ENCODE results near the gene SLC43A2. TPM values are rescaled to one million over a fixed set of nuclear protein-coding genes. Genes with fewer than 3 reads are reported as not detected.

The SLC43A2 gene
- total and polyA plus RNA-seq, 2 of the 13 experiments (the other 11 are each of a cell fraction or from before 2014, with no cell fraction given): 7.3 to 20.0 TPM

DNA sequence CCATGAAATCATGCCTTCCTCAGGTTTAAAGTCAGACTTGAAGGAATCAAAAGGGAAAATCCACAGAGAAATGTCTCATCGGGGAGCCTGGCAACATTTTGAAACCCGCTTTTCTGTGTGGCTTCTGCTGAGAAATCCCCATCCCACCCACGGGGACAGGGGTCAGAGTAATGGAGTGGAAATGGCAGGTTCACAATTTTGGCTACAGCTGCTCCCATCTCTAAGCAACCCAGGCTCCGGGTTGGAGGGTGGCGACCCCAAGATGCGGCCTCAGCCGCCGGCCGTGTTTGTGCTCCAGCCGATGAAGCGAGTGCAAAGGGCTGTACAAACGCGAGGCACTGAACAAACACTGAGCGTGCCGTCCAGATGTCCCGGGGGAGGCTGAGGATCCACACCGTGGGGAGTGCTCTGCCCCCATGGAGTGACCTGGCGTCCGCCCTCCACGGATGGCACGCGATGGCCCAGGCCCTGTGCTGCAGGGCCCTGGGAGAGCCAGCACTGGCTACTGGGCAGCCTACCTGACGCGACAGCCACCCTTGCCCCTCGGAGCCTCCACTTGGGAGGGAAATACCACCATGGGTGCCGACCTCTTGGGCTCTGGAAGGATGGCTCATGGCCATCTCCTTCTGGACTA, 22.2 kb downstream of the SLC43A2 start (continued):
- TF ChIP-seq, protein P1, sequence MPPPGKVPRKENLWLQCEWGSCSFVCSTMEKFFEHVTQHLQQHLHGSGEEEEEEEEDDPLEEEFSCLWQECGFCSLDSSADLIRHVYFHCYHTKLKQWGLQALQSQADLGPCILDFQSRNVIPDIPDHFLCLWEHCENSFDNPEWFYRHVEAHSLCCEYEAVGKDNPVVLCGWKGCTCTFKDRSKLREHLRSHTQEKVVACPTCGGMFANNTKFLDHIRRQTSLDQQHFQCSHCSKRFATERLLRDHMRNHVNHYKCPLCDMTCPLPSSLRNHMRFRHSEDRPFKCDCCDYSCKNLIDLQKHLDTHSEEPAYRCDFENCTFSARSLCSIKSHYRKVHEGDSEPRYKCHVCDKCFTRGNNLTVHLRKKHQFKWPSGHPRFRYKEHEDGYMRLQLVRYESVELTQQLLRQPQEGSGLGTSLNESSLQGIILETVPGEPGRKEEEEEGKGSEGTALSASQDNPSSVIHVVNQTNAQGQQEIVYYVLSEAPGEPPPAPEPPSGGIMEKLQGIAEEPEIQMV (CRISPR knock-in tag; IDR thresholded peaks at IDR 0.05; ENCODE audit: low read depth): no peak
- no peak for TF ChIP-seq PTBP1 (IDR thresholded peaks at IDR 0.05; ENCODE audit: low read depth, low read length, poor library complexity, severe bottlenecking)
- TF ChIP-seq ZC3H4 (CRISPR knock-in tag; IDR thresholded peaks at IDR 0.05; ENCODE audit: borderline replicate concordance): no peak
- no peak for TF ChIP-seq ZNF235 (CRISPR knock-in tag; IDR thresholded peaks at IDR 0.05; ENCODE audit: borderline replicate concordance)
- no peak for TF ChIP-seq SNRNP70 (IDR thresholded peaks at IDR 0.05; ENCODE audit: low read depth, low read length)
- TF ChIP-seq MAFF (IDR thresholded peaks at IDR 0.05; ENCODE audit: low read depth, low read length): no peak
- TF ChIP-seq ZNF747 (CRISPR knock-in tag; IDR thresholded peaks at IDR 0.05; ENCODE audit: borderline replicate concordance): 0 out of 2 replicates have a peak, but pooled peaks have one; percentile 45
- TF ChIP-seq ZNF101 (CRISPR knock-in tag; IDR thresholded peaks at IDR 0.05; ENCODE audit: borderline replicate concordance, low read depth): no peak
- TF ChIP-seq, protein P2, sequence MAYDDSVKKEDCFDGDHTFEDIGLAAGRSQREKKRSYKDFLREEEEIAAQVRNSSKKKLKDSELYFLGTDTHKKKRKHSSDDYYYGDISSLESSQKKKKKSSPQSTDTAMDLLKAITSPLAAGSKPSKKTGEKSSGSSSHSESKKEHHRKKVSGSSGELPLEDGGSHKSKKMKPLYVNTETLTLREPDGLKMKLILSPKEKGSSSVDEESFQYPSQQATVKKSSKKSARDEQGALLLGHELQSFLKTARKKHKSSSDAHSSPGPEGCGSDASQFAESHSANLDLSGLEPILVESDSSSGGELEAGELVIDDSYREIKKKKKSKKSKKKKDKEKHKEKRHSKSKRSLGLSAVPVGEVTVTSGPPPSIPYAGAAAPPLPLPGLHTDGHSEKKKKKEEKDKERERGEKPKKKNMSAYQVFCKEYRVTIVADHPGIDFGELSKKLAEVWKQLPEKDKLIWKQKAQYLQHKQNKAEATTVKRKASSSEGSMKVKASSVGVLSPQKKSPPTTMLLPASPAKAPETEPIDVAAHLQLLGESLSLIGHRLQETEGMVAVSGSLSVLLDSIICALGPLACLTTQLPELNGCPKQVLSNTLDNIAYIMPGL (CRISPR knock-in tag; IDR thresholded peaks at IDR 0.05; ENCODE audit: borderline replicate concordance in 1 of 2, low read depth in 1 of 2): no peak; a peak in 1 of 4 replicates
- no peak for TF ChIP-seq JUND (CRISPR knock-in tag; IDR thresholded peaks at IDR 0.05)
- TF ChIP-seq, protein P3, sequence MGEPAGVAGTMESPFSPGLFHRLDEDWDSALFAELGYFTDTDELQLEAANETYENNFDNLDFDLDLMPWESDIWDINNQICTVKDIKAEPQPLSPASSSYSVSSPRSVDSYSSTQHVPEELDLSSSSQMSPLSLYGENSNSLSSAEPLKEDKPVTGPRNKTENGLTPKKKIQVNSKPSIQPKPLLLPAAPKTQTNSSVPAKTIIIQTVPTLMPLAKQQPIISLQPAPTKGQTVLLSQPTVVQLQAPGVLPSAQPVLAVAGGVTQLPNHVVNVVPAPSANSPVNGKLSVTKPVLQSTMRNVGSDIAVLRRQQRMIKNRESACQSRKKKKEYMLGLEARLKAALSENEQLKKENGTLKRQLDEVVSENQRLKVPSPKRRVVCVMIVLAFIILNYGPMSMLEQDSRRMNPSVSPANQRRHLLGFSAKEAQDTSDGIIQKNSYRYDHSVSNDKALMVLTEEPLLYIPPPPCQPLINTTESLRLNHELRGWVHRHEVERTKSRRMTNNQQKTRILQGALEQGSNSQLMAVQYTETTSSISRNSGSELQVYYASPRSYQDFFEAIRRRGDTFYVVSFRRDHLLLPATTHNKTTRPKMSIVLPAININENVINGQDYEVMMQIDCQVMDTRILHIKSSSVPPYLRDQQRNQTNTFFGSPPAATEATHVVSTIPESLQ (CRISPR knock-in tag; conservative IDR thresholded peaks at IDR 0.05): no peak
- no peak; the same call in 1 of the 2 replicates for TF ChIP-seq SMAD1 (CRISPR knock-in tag; IDR thresholded peaks at IDR 0.05; ENCODE audit: borderline replicate concordance, low read depth)
- TF ChIP-seq SMYD3 (CRISPR knock-in tag; IDR thresholded peaks at IDR 0.05): no peak
- 0 out of 2 replicates have a peak, but pooled peaks have one; percentile 59 for TF ChIP-seq ZNF546 (CRISPR knock-in tag; conservative IDR thresholded peaks at IDR 0.05)
- no peak for TF ChIP-seq ZNF781 (CRISPR knock-in tag; IDR thresholded peaks at IDR 0.05; ENCODE audit: borderline replicate concordance, not compliant biosample characterization)
- no peak for TF ChIP-seq ZNF17 (CRISPR knock-in tag; IDR thresholded peaks at IDR 0.05)
- TF ChIP-seq ZNF253 (CRISPR knock-in tag; IDR thresholded peaks at IDR 0.05; ENCODE audit: borderline replicate concordance): no peak
- no peak for TF ChIP-seq ZNF839 (CRISPR knock-in tag; IDR thresholded peaks at IDR 0.05; ENCODE audit: borderline replicate concordance)
- TF ChIP-seq, protein P4, sequence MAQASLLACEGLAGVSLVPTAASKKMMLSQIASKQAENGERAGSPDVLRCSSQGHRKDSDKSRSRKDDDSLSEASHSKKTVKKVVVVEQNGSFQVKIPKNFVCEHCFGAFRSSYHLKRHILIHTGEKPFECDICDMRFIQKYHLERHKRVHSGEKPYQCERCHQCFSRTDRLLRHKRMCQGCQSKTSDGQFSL (CRISPR knock-in tag; IDR thresholded peaks at IDR 0.05): no peak
- TF ChIP-seq STAT5B (CRISPR knock-in tag; IDR thresholded peaks at IDR 0.05): no peak
- TF ChIP-seq HDAC6 (IDR thresholded peaks at IDR 0.05; ENCODE audit: low read depth, low read length): no peak
- TF ChIP-seq ZFP82 (CRISPR knock-in tag; IDR thresholded peaks at IDR 0.05; ENCODE audit: borderline replicate concordance): no peak
- TF ChIP-seq, protein P5, sequence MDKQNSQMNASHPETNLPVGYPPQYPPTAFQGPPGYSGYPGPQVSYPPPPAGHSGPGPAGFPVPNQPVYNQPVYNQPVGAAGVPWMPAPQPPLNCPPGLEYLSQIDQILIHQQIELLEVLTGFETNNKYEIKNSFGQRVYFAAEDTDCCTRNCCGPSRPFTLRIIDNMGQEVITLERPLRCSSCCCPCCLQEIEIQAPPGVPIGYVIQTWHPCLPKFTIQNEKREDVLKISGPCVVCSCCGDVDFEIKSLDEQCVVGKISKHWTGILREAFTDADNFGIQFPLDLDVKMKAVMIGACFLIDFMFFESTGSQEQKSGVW (CRISPR knock-in tag; IDR thresholded peaks at IDR 0.05; ENCODE audit: borderline replicate concordance): no peak

All from HepG2 (cell line).